GM18499 (cell line): ENCODE measurements around the gene MYL9.

Source experiments
- ATAC-seq: cut with Tn5 transposase; IDR thresholded peaks from one replicate; pipeline ENCODE4 v1.9.1; 2021; ENCODE audit warnings: moderate number of reproducible peaks; ENCODE audit not compliant: insufficient read depth, unreplicated experiment

The MYL9 gene

DNA sequence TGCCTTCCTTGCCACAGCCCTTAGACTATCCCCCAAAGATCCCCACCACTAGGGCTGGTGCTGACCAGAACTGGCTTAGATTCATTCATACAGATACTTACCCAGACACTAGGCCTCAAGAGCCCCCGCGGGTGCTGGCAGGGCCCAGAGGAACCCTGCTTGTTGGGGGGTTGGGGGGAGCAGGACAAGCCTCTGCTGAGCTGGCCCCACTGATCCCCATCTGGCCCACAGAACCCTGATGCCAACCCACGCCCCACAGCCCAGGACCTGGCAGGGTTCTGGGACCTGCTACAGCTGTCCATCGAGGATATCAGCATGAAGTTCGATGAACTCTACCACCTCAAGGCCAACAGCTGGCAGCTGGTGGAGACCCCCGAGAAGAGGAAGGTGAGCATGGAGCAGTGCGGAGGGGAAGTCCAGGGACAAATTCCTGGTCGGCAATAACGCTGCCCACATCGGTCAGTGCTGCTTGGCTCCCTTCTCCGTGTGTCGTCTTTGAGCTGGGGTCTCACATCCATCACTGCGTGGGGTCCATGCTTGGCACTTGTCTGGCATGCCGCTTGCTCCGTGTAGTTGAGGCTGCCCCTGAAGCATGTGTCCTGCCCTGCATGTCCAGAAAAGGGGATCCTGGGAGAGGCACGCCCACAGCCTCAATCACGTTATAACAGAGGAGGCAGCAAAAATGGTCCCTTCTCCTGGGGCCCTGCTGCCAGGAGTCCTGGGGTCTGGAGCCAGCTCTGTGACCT is 15.5 kb upstream of the MYL9 start:
- ATAC-seq = no peak

GRCh38 chr20:36526521-36527011 is 14.8 kb upstream of the MYL9 start:
- no peak for ATAC-seq

- ATAC-seq = no peak
Measured at GRCh38 chr20:36527331-36528125, 13.8 kb upstream of the MYL9 start.

- no peak for ATAC-seq
Measured at GRCh38 chr20:36528176-36528874, 13.0 kb upstream of the MYL9 start.

DNA sequence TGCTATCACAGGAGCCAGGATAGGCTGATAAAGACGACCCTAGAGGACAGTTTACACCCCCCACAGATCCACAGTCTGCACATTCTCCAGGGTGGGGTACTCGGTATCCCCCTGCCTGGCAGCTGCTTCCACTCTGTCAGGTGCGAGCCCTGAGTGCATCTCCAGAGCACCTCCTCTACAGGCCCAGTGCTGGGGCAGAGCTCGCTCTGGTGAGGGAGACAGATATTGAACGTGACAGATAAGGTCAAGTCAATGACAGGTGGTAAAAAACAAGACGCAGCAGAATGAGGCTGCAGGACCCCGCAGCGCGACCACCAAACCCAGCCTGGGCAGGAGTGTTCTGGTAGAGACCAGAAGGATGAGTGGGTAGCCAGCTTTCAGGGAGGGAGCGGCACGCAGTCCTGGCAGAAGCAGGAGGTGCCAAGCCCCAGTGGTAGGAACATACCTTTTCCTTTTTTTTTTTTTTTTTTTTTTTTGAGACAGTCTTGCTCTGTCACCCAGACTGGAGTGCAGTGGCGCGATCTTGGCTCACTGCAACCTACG is 12.4 kb upstream of the MYL9 start:
- ATAC-seq = no peak

- ATAC-seq = no peak
Measured at GRCh38 chr20:36532388-36532787, 8.9 kb upstream of the MYL9 start.

DNA sequence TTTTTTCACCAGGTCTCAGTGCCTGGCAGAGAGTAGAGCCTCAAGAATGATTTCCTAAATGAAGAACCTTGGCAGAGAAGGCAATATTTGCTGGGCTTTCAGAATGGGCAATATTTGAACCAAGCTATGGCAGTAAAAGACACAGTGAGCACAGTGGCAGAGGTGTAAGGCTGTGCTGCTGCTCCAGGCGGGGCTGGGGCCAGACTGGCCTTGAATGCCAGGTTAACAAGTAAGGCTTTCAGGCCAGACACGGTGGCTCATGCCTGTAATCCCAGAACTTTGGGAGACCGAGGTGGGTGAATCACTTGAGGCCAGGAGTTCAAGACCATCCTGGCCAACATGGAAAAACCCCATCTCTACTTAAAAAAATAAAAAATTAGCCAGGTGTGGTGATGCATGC is 8.5 kb upstream of the MYL9 start:
- no peak for ATAC-seq

DNA sequence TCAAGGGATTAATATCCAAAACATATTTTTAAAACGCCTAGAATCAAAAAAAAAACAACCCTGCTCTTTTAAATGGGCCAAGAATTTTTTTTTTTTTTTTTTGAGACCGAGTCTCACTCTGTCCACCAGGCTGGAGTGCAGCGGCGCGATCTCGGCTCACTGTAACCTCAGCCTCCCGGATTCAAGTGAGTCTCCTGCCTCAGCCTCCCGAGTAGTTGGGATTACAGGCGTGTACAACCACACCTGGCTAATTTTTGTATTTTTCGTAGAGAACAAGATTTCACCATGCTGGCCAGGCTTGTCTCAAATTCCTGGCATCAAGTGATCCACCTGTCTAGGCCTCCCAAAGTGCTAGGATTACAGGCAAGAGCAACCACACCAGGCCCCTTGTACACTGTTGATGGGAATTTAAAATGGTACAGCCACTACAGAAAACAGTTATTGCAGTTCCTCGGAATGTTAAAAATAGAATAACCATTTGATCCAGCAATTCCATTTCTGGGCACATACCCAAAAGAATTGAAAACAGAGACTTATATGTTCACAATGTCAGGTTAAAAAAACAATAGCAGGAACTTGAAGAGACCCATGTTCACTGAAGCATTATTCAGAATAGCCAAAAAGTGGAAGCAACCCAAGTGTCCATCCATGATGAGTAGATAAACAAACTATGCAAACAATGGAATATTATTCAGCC is 3.1 kb upstream of the MYL9 start:
- ATAC-seq = no peak

GRCh38 chr20:36540551-36541211 is 638 bp upstream of the MYL9 start:
- no peak for ATAC-seq

DNA sequence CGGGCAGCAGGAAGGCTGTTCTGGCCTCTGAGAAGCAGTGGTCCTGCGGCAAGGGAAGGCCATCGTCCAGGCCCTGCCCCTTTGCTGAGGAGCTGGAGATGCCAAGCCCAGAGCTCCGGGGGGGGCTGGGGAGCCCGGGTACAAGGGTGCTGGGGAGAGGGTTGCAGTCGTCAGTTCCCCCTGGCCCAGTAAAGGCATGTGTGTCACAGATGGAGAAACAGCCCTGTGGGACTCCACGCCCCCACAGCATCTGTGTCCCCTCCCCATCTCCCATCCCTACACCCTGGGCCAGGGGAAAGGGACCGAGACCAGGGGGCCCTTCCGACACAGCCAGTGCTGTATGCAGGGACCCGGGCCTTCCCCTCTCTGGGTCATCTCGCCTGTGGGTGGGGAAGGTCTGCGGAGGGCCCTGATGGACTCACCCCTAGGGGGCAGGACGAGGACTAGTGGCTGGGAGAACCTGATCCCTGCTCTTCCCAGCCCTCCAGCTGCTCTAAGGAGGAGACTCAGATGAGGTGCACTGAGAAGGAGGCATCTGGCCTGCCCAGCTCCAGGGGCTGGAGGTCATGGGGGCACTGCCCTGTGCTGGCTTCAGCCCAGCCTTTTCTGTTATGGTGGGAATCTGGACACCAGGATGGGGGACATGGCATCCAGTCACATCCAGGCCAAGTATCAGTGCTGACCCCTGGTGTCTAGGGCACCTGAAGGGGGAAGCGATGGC is 609 bp downstream of the MYL9 start:
- ATAC-seq = no peak

DNA sequence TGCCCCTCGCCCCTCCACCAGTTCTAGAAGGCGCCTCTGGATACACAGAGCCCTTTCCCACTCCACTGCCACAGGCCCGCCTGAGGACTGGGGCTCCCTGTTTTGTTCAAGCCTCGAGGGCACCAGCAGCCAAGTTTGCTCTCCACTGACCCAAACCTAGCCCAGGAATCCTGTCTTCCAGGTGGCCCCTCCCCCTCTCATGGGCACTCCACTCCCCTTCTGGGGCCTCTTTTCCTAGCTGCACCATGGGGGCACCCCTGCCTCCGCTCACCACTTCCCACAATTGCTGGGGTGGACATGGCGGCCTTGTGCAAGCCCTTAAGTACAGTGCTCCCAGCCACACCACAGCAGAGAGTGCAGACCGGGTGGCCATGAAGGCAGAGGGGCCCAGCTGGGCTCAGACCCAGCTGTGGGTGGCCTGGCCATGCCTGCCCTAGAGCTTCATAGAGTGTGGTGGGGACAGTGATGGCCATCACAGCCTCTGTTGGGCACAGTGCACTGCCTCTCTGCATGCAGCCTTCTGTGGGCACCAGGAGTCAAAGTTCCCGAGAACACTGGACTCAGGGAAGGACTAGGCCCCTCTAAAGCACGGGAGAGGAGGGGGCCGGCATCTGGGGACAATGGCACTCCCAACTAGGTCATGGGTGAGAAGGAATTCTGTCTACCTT is 1.3 kb downstream of the MYL9 start:
- no peak for ATAC-seq

GRCh38 chr20:36543184-36544133 is 2.1 kb downstream of the MYL9 start:
- ATAC-seq = no peak

GRCh38 chr20:36544134-36545018 is 3.1 kb downstream of the MYL9 start:
- no peak for ATAC-seq

- no peak for ATAC-seq
Measured at GRCh38 chr20:36546111-36546736, 4.9 kb downstream of the MYL9 start.

DNA sequence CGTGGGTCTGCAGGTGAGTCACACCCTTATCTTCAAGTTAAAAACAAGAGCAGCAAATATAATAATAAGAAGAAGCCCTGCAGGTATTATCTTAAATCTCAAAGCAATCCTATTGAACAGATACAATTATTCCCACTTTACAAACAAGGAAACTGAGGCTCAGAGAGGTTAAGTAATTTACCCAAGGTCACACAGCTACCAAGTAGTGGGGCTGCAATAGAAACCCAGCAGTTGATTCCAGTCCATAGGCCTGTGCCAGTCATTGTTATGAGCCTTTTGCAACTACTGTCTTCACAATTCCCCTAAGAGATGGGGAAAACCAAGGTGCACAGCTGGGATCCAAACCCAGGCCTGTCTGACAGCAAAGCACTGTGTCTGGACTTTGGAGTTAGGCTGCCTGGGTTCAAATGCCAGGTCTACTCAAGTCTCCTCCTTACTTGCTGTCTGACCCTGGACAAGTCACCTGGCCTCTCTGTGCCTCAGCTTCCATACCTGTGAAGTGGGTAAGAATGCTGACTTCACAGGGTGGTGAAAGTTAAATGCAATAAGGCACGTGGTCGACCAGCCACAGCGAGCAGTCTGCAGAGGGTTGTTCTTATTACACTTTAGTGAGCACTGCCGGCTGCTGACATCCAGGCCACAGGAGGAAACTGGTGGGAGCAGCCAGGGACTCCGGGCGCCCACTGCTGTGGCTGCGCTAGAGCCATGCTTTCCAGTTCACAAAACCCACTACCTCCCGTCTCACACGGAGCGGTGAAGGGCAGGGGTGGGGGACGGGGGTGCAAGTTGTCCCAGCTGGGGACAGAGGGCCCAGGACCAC is 6.1 kb downstream of the MYL9 start:
- ATAC-seq = no peak
